ENCODE measurements around the gene CTF1. TPM values are rescaled to one million over a fixed set of nuclear protein-coding genes. Genes with fewer than 3 reads are reported as not detected.

CTF1 gene
- total RNA-seq, 6 donors from 2014 or later: 4.2 to 14.5 (median 7.1) TPM

DNA sequence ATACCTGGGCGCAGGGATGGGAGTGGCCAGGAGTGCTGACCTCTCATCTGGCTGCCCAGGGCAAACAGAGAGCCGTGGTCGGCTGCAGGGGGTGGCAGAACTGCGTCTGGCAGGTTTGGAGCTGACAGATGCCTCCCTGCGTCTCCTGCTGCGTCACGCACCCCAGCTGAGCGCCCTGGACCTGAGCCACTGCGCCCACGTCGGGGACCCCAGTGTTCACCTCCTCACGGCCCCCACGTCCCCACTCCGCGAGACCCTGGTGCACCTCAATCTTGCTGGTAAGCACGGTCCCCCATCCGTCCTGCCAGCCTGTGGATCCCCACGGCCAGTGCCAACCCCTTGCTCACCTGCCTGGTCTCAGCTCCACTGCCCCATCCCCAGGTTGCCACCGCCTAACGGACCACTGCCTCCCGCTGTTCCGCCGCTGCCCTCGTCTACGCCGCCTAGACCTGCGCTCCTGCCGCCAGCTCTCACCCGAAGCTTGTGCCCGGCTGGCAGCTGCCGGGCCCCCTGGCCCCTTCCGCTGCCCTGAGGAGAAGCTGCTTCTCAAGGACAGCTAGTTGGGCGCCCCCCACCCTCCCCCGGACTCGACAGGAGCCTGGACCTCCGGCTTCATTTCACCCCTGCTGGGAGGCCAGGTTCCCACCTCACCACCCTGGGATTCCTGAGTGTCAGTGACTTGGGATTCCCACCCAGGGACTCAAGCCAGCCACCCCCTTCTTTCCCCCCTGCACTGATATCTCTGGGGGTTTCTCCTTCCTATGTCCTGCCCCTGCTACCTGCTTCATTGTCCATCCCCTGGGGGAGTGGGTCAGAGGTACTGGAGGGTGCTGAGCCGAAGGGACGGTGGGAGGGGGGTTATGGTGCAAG, 50.5 kb downstream of the CTF1 start:
- peaks cover 0 to 26% (median 2%) of the 10 kb centered on the region in 4 donors for H3K36me3 ChIP-seq
- TF ChIP-seq POLR2AphosphoS5 (IDR thresholded peaks at IDR 0.05) (no peak), EP300 (IDR thresholded peaks at IDR 0.05) (no peak), POLR2A (IDR thresholded peaks at IDR 0.05) (no peak)
- TF ChIP-seq, protein P1, sequence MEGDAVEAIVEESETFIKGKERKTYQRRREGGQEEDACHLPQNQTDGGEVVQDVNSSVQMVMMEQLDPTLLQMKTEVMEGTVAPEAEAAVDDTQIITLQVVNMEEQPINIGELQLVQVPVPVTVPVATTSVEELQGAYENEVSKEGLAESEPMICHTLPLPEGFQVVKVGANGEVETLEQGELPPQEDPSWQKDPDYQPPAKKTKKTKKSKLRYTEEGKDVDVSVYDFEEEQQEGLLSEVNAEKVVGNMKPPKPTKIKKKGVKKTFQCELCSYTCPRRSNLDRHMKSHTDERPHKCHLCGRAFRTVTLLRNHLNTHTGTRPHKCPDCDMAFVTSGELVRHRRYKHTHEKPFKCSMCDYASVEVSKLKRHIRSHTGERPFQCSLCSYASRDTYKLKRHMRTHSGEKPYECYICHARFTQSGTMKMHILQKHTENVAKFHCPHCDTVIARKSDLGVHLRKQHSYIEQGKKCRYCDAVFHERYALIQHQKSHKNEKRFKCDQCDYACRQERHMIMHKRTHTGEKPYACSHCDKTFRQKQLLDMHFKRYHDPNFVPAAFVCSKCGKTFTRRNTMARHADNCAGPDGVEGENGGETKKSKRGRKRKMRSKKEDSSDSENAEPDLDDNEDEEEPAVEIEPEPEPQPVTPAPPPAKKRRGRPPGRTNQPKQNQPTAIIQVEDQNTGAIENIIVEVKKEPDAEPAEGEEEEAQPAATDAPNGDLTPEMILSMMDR (IDR thresholded peaks at IDR 0.05): no peak
- peaks cover 27 to 43% (median 35%) of the 10 kb centered on the region in 4 donors for H3K4me1 ChIP-seq
- peak in 1 of 2 donors; percentile 83 for DNase-seq
- WGBS, 2 donors: 92 to 95% methylated on average over 26 to 33 of the region's 38 CpGs
- no peak overlapping the region for H3K27ac ChIP-seq
- no peak overlapping the region for H3K4me3 ChIP-seq
- no peaks in the 10 kb centered on the region for H3K27me3 ChIP-seq
- H3K9me3 ChIP-seq: no peaks in the 10 kb centered on the region
- no peak for ATAC-seq (ENCODE audit: low FRiP score in 2 of 2)

DNA sequence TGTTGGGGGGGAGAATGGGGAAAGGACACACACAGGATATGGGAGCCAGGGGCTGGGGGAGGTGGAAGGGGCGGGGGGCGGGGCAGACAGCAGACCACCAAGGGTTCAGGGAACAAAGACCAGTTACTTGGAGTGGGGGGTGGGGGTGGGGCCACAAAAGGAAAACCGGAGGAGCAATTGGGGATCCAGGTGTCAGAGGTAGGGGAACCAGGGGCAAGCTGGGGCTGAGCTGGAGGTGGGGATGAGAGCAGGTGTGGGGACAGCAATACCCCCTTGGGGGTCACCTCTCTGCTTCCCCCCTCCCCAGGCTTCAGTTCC, 51.1 kb downstream of the CTF1 start:
- H3K27me3 ChIP-seq: no peaks in the 10 kb centered on the region
- peaks cover 22 to 37% (median 29%) of the 10 kb centered on the region in 4 donors for H3K4me1 ChIP-seq
- DNase-seq: no peak
- 74 to 77% methylated on average over 1 to 3 of the region's 3 CpGs for WGBS, 2 donors
- H3K36me3 ChIP-seq: peaks cover 0 to 23% (median 2%) of the 10 kb centered on the region in 4 donors
- peak overlapping the region; percentile 86 to 99 (median 97) for H3K27ac ChIP-seq
- H3K9me3 ChIP-seq: no peaks in the 10 kb centered on the region
- TF ChIP-seq, protein P1 (IDR thresholded peaks at IDR 0.05): no peak
- TF ChIP-seq POLR2AphosphoS5 (IDR thresholded peaks at IDR 0.05) (no peak), EP300 (IDR thresholded peaks at IDR 0.05) (no peak), POLR2A (IDR thresholded peaks at IDR 0.05) (no peak)
- ATAC-seq (ENCODE audit: low FRiP score in 2 of 2): no peak
- H3K4me3 ChIP-seq: no peak overlapping the region

DNA sequence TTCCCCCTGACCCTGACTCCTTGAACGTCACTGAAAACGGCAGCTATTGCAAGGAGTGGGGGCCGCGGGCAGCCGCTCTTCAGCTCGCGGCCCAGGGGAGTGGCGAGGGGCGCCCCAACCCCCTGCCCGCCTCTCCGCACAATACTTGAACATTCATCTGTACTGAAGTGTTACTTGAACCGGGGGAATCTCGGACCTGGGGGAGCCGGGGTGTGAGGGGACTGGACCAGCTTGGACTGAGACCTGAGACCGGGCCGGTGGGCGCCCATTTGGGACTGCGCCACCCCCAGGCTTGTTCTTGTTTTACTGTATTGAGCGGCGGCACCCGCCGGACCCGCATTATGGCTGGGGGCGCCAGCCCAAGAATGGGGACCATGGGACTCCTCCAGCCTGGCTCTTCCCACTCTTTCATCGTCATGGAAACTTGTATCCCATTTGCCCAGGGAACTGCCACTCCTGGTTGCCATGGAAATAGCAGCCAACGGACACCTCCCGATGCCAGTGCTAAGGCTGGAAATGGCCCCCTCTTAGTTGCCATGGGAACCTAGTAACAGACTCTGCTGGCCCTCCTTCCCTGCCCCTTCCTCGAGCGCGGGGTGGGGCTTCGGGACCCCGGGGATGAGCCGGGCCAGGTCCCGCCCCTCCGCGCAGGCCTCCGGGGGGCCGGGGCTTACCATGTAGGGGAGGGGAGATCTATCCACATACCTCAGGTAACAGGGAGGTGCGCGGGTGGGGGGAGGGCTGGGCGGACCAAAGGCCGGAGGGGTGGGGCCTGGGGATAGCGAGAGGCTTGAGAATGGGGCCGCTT, 51.6 kb downstream of the CTF1 start:
- H3K27ac ChIP-seq: peak overlapping the region; percentile 86 to 99 (median 97)
- TF ChIP-seq POLR2A (IDR thresholded peaks at IDR 0.05) (no peak), POLR2AphosphoS5 (IDR thresholded peaks at IDR 0.05) (no peak), EP300 (IDR thresholded peaks at IDR 0.05) (no peak)
- TF ChIP-seq, protein P1 (IDR thresholded peaks at IDR 0.05): no peak
- H3K27me3 ChIP-seq: no peaks in the 10 kb centered on the region
- H3K36me3 ChIP-seq: peaks cover 0 to 18% (median 2%) of the 10 kb centered on the region in 4 donors
- 0 to 50% methylated on average over 3 to 31 of the region's 44 CpGs for WGBS, 2 donors
- peak; percentile 76 to 83 for ATAC-seq (ENCODE audit: low FRiP score in 2 of 2)
- peak overlapping the region; percentile 89 to 99 (median 99) for H3K4me3 ChIP-seq
- DNase-seq: peak; percentile 92
- H3K4me1 ChIP-seq: peaks cover 22 to 37% (median 29%) of the 10 kb centered on the region in 4 donors
- H3K9me3 ChIP-seq: no peaks in the 10 kb centered on the region

DNA sequence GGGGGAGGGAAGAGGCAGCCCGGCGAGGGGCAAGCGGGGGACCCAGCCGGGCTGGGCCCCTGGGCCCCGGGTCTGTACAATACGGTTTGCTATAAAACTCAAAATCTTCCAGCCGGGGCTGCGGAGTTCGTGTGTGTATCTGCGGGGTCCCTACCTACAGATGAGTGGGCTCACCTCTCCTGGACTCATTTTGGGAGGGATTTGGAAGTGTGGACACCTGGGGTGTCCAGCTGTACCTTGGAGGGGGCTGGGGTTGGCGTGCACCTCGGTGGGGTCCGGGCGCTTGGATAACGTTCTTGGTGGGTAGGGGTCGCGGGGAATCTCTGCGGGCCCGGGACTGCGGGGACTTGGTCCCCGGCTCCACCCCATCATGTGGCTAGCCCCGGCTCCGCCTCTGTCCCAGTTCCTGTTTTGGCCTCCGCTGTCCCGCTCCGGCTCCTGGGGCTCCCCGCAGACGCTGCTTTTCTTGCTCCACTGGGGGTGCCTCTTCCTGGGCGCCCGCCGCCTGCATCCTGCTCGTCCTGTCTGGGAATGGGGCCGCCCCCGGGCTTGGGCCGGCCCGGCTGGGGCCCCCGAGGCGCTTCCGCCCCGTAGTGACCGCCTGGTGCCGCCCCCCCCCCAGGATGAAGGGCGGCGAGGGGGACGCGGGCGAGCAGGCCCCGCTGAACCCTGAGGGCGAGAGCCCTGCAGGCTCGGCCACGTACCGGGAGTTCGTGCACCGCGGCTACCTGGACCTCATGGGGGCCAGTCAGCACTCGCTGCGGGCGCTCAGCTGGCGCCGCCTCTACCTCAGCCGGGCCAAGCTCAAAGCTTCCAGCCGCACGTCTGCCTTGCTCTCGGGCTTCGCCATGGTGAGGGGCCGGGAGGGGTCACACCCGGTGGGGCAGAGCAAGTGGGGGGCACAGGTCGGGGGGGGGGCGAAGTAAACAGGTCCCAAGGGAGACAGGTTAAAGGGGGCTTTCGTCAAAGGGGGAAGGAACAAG, 52.5 kb downstream of the CTF1 start, which contains the start of gene ORAI3:
TSS of gene ORAI3 (plus strand) at position 402 of the 983 bp plus-strand sequence. CDS start at position 624, 222 bp downstream.
- Histone ChIP-seq H3K27me3 (no peaks in the 10 kb centered on the region), H3K4me1 (peaks cover 22 to 46% (median 31%) of the 10 kb centered on the region in 4 donors), H3K4me3 (peak within 1 kb of the TSS; percentile 89 to 99 (median 99)), H3K9me3 (no peaks in the 10 kb centered on the region), H3K27ac (peak within 1 kb of the TSS; percentile 86 to 99 (median 97)), H3K36me3 (peaks cover 0 to 21% (median 0%) of the 10 kb centered on the region in 4 donors)
- ATAC-seq (ENCODE audit: low FRiP score in 2 of 2): peak; percentile 84 to 86
- TF ChIP-seq EP300 (IDR thresholded peaks at IDR 0.05) (no peak), POLR2AphosphoS5 (IDR thresholded peaks at IDR 0.05) (peak; percentile 40 to 79), POLR2A (IDR thresholded peaks at IDR 0.05) (peak in 3 of 4 donors; percentile 24 to 88 (median 72))
- TF ChIP-seq, protein P1 (IDR thresholded peaks at IDR 0.05): no peak
- WGBS, 2 donors: 1 to 4% methylated on average over 14 to 19 of the region's 70 CpGs
- peak; percentile 89 to 90 for DNase-seq
